Activated T-cell treated with anti-CD3 and anti-CD28 coated beads, Interleukin-2, amount 50 U/mL, for 24 hours (primary cell): ENCODE measurements around the gene PNMA1.
A peak's percentile ranks its signal among the peaks of the same experiment; 100 is the strongest.

ENCODE experiments used
- DNase-seq: peaks from one replicate; pipeline ENCODE4 v3.0.0-alpha.2; 2020
- H3K27ac Mint-ChIP-seq: 2 replicates; pipeline ENCODE4 v1.8.0; 2020; ENCODE audit warnings: mild to moderate bottlenecking, mixed read lengths
- H3K27me3 Mint-ChIP-seq: 2 replicates; pipeline ENCODE4 v1.8.0; 2020; ENCODE audit warnings: mixed read lengths
- H3K36me3 Mint-ChIP-seq: 2 replicates; pipeline ENCODE4 v1.8.0; 2020; ENCODE audit warnings: low read depth, mixed read lengths
- H3K4me1 Mint-ChIP-seq: 2 replicates; pipeline ENCODE4 v1.8.0; 2020; ENCODE audit warnings: low read depth, mixed read lengths
- H3K4me3 Mint-ChIP-seq: 2 replicates; pipeline ENCODE4 v1.8.0; 2020; ENCODE audit warnings: mild to moderate bottlenecking, moderate library complexity, mixed read lengths
- H3K9me3 Mint-ChIP-seq: 2 replicates; pipeline ENCODE4 v1.8.0; 2020; ENCODE audit warnings: mixed read lengths

The PNMA1 gene

GRCh38 chr14:73713803-73714655, at the start of gene PNMA1:
Gene PNMA1, minus strand, starts transcription at chr14:73714384. Its CDS starts 745 bp downstream, at chr14:73713639.
- H3K4me1 Mint-ChIP-seq = peaks cover 21% of the 10 kb centered on the region
- H3K27ac Mint-ChIP-seq = peak within 1 kb of the TSS; percentile 97
- no peaks in the 10 kb centered on the region for H3K9me3 Mint-ChIP-seq
- peak; percentile 91 for DNase-seq
- peak within 1 kb of the TSS; percentile 88 for H3K4me3 Mint-ChIP-seq
- H3K27me3 Mint-ChIP-seq = no peaks in the 10 kb centered on the region
- peaks cover 64% of the 10 kb centered on the region for H3K36me3 Mint-ChIP-seq

GRCh38 chr14:73763396-73763795, 49.2 kb upstream of the PNMA1 start:
- Mint-ChIP-seq H3K27me3 (no peaks in the 10 kb centered on the region), H3K4me1 (peaks cover 58% of the 10 kb centered on the region), H3K9me3 (no peaks in the 10 kb centered on the region), H3K36me3 (peaks cover 12% of the 10 kb centered on the region), H3K27ac (peak overlapping the region; percentile 98), H3K4me3 (no peak overlapping the region)
- no peak for DNase-seq

GRCh38 chr14:73762375-73762822, 48.2 kb upstream of the PNMA1 start:
- Mint-ChIP-seq H3K27ac (peak overlapping the region; percentile 98), H3K4me3 (peak overlapping the region; percentile 87), H3K27me3 (no peaks in the 10 kb centered on the region), H3K36me3 (peaks cover 22% of the 10 kb centered on the region), H3K4me1 (peaks cover 67% of the 10 kb centered on the region), H3K9me3 (no peaks in the 10 kb centered on the region)
- DNase-seq = peak; percentile 56

GRCh38 chr14:73761618-73762355, 47.6 kb upstream of the PNMA1 start:
- Mint-ChIP-seq H3K9me3 (no peaks in the 10 kb centered on the region), H3K36me3 (peaks cover 28% of the 10 kb centered on the region), H3K27me3 (no peaks in the 10 kb centered on the region), H3K27ac (peak overlapping the region; percentile 98), H3K4me1 (peaks cover 73% of the 10 kb centered on the region), H3K4me3 (peak overlapping the region; percentile 87)
- no peak for DNase-seq

GRCh38 chr14:73760598-73761586, 46.7 kb upstream of the PNMA1 start:
- peaks cover 79% of the 10 kb centered on the region for H3K4me1 Mint-ChIP-seq
- H3K4me3 Mint-ChIP-seq = peak overlapping the region; percentile 87
- H3K27me3 Mint-ChIP-seq = no peaks in the 10 kb centered on the region
- H3K36me3 Mint-ChIP-seq = peaks cover 37% of the 10 kb centered on the region
- H3K9me3 Mint-ChIP-seq = no peaks in the 10 kb centered on the region
- H3K27ac Mint-ChIP-seq = peak overlapping the region; percentile 98
- DNase-seq = no peak

GRCh38 chr14:73759714-73760597, 45.8 kb upstream of the PNMA1 start:
- H3K4me1 Mint-ChIP-seq = peaks cover 79% of the 10 kb centered on the region
- H3K27ac Mint-ChIP-seq = peak overlapping the region; percentile 98
- peak overlapping the region; percentile 87 for H3K4me3 Mint-ChIP-seq
- no peaks in the 10 kb centered on the region for H3K27me3 Mint-ChIP-seq
- peak; percentile 97 for DNase-seq
- H3K36me3 Mint-ChIP-seq = peaks cover 45% of the 10 kb centered on the region
- H3K9me3 Mint-ChIP-seq = no peaks in the 10 kb centered on the region

GRCh38 chr14:73759183-73759713, 45.1 kb upstream of the PNMA1 start:
- Mint-ChIP-seq H3K27me3 (no peaks in the 10 kb centered on the region), H3K27ac (peak overlapping the region; percentile 97), H3K36me3 (peaks cover 51% of the 10 kb centered on the region), H3K4me1 (peaks cover 79% of the 10 kb centered on the region), H3K4me3 (peak overlapping the region; percentile 90), H3K9me3 (no peaks in the 10 kb centered on the region)
- peak; percentile 75 for DNase-seq

GRCh38 chr14:73758392-73759182, 44.4 kb upstream of the PNMA1 start:
- Mint-ChIP-seq H3K4me3 (peak overlapping the region; percentile 90), H3K27me3 (no peaks in the 10 kb centered on the region), H3K27ac (peak overlapping the region; percentile 97), H3K4me1 (peaks cover 81% of the 10 kb centered on the region), H3K36me3 (peaks cover 55% of the 10 kb centered on the region), H3K9me3 (no peaks in the 10 kb centered on the region)
- DNase-seq = peak; percentile 81

- peak overlapping the region; percentile 90 for H3K4me3 Mint-ChIP-seq
- peak overlapping the region; percentile 97 for H3K27ac Mint-ChIP-seq
- H3K36me3 Mint-ChIP-seq = peaks cover 60% of the 10 kb centered on the region
- H3K4me1 Mint-ChIP-seq = peaks cover 81% of the 10 kb centered on the region
- DNase-seq = no peak
- H3K27me3 Mint-ChIP-seq = no peaks in the 10 kb centered on the region
- H3K9me3 Mint-ChIP-seq = no peaks in the 10 kb centered on the region
Measured at GRCh38 chr14:73757876-73758391, 43.8 kb upstream of the PNMA1 start.

GRCh38 chr14:73757381-73757780, 43.2 kb upstream of the PNMA1 start:
- peaks cover 81% of the 10 kb centered on the region for H3K4me1 Mint-ChIP-seq
- H3K27ac Mint-ChIP-seq = peak overlapping the region; percentile 97
- no peaks in the 10 kb centered on the region for H3K27me3 Mint-ChIP-seq
- H3K9me3 Mint-ChIP-seq = no peaks in the 10 kb centered on the region
- H3K4me3 Mint-ChIP-seq = peak overlapping the region; percentile 90
- peaks cover 66% of the 10 kb centered on the region for H3K36me3 Mint-ChIP-seq
- DNase-seq = no peak

- peak; percentile 41 for DNase-seq
- Mint-ChIP-seq H3K27me3 (no peaks in the 10 kb centered on the region), H3K9me3 (no peaks in the 10 kb centered on the region), H3K4me3 (peak overlapping the region; percentile 90), H3K27ac (peak overlapping the region; percentile 97), H3K4me1 (peaks cover 81% of the 10 kb centered on the region), H3K36me3 (peaks cover 80% of the 10 kb centered on the region)
Measured at GRCh38 chr14:73755434-73756014, 41.3 kb upstream of the PNMA1 start.

- Mint-ChIP-seq H3K27ac (peak overlapping the region; percentile 97), H3K4me3 (peak overlapping the region; percentile 90), H3K4me1 (peaks cover 84% of the 10 kb centered on the region), H3K36me3 (peaks cover 81% of the 10 kb centered on the region), H3K9me3 (no peaks in the 10 kb centered on the region), H3K27me3 (no peaks in the 10 kb centered on the region)
- no peak for DNase-seq
Measured at GRCh38 chr14:73754911-73755360, 40.8 kb upstream of the PNMA1 start.
